Fibroblast of the aortic adventitia (primary cell): ENCODE results near the gene WIZ. TPM values are rescaled to one million over a fixed set of nuclear protein-coding genes. Genes with fewer than 3 reads are reported as not detected.

Source experiments
- DNase-seq: peaks from one replicate; pipeline ENCODE4 v3.0.0-alpha.2; 2010; ENCODE audit warnings: low read depth
- H3K4me3 ChIP-seq: 2 replicates; pipeline ENCODE4 v1.5.1; 2011; ENCODE audit warnings: low read depth, mild to moderate bottlenecking, control low read depth, low read length, moderate library complexity
- total RNA-seq: library from RNA; depleted of rRNA; stranded (reverse); fragments of >200 nt; gene quantifications from 2 replicates; pipeline ENCODE4 v1.2.3, GENCODE V29; 2012; ENCODE audit warnings: low replicate concordance
- TF ChIP-seq, protein P1 (sequence below): IDR thresholded peaks from 2 replicates; pipeline ENCODE4 v1.5.1; 2011; ENCODE audit warnings: mild to moderate bottlenecking, low read length, control low read depth, inconsistent platforms; ENCODE audit not compliant: insufficient read depth

WIZ gene
- total RNA-seq, 1 donor, result 13.4 TPM

DNA sequence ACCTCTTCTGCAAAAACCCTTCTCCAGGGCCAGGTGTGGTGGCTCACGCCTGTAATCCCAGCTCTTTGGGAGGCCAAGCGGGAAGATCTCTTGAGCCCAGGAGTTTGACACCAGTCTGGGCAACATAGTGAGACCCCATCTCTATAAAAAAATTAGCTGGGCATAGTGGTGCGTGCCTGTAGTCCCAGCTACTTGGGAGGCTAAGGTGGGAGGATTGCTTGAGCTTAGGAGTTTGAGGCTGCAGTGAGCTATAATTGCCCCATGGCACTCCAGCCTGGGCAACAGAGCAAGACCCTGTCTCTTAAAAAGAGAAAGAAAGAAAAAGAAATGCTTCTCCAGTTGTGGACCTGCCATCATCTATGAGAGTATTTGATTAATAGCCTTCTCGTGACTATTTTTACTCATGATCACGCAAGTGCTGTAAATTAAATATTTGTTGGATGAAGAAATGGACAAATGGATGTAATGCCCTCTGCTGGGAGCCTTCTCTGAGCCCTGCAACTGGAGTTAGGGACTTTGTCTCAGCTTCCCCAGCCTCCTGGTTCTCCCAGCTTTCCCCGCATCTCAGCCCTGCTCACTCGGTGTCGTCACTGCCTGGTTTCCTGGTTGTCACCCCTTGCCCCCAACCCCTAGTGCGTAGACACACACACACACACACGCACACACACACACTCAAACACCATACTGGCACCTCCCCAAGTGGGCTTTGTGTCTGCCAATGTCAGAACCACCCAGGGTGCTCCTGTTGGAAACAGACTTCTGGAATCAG lies 12.2 kb downstream of the WIZ start:
- no peak overlapping the region for H3K4me3 ChIP-seq
- DNase-seq, result peak; percentile 88
- TF ChIP-seq, protein P1, sequence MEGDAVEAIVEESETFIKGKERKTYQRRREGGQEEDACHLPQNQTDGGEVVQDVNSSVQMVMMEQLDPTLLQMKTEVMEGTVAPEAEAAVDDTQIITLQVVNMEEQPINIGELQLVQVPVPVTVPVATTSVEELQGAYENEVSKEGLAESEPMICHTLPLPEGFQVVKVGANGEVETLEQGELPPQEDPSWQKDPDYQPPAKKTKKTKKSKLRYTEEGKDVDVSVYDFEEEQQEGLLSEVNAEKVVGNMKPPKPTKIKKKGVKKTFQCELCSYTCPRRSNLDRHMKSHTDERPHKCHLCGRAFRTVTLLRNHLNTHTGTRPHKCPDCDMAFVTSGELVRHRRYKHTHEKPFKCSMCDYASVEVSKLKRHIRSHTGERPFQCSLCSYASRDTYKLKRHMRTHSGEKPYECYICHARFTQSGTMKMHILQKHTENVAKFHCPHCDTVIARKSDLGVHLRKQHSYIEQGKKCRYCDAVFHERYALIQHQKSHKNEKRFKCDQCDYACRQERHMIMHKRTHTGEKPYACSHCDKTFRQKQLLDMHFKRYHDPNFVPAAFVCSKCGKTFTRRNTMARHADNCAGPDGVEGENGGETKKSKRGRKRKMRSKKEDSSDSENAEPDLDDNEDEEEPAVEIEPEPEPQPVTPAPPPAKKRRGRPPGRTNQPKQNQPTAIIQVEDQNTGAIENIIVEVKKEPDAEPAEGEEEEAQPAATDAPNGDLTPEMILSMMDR, result peak; percentile 64

- no peak for DNase-seq
- H3K4me3 ChIP-seq, result no peak overlapping the region
- TF ChIP-seq, protein P1, result no peak
Measured at GRCh38 chr19:15436826-15437110, 13.0 kb downstream of the WIZ start.

GRCh38 chr19:15436012-15436825 lies 13.5 kb downstream of the WIZ start:
- TF ChIP-seq, protein P1, result no peak
- peak; percentile 71 for DNase-seq
- no peak overlapping the region for H3K4me3 ChIP-seq

DNA sequence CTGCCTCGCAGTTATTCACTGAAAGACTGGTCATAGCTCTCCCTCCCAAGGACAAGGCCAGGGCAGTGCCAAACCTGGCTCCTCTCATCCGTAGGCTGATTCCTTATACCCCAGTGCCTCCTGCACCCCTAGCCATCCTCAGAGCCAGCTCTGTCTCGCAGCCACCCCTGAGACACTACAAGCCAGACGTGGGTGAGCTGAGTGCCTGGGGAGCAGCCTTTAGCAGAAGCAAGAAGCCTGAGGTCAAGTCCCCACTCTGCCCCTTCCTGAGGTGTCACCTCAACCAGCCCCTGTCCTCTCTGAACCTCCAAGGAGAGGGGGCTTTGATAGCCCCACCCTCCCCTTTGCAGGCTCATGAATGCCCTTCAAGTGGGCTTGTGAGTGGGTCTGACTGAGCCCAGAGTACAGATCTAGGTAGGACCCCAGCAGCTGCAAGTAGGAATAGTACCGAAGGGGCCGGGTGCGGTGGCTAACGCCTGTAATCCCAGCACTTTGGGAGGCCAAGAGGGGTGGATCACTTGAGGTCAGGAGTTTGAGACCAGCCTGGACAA lies 16.2 kb downstream of the WIZ start:
- TF ChIP-seq, protein P1, result no peak
- H3K4me3 ChIP-seq, result peak overlapping the region; percentile 70
- no peak for DNase-seq

GRCh38 chr19:15432629-15433518 lies 16.9 kb downstream of the WIZ start:
- TF ChIP-seq, protein P1, result no peak
- H3K4me3 ChIP-seq, result peak overlapping the region; percentile 83
- DNase-seq, result peak; percentile 82

GRCh38 chr19:15432018-15432494 lies 17.7 kb downstream of the WIZ start:
- H3K4me3 ChIP-seq, result peak overlapping the region; percentile 83
- no peak for DNase-seq
- TF ChIP-seq, protein P1, result no peak
